GM18526 (cell line): ENCODE measurements around the gene SCRN1.

ENCODE experiments used
- POLR2A ChIP-seq: IDR thresholded peaks from 3 replicates; pipeline ENCODE4 v1.6.1; 2011; ENCODE audit not compliant: insufficient read length; ENCODE audit errors: extremely low read depth

Gene SCRN1

GRCh38 chr7:29896685-29897411 lies 92.8 kb downstream of the SCRN1 start:
- no peak for TF ChIP-seq POLR2A

GRCh38 chr7:29895559-29895958 lies 94.0 kb downstream of the SCRN1 start:
- no peak for TF ChIP-seq POLR2A

GRCh38 chr7:29894256-29894655 lies 95.3 kb downstream of the SCRN1 start:
- no peak for TF ChIP-seq POLR2A

GRCh38 chr7:29893351-29893965 lies 96.1 kb downstream of the SCRN1 start:
- TF ChIP-seq POLR2A, result no peak

GRCh38 chr7:29892231-29892630 lies 97.4 kb downstream of the SCRN1 start:
- no peak for TF ChIP-seq POLR2A

GRCh38 chr7:29891766-29892165 lies 97.8 kb downstream of the SCRN1 start:
- no peak for TF ChIP-seq POLR2A

GRCh38 chr7:29890251-29890650 lies 99.3 kb downstream of the SCRN1 start:
- no peak for TF ChIP-seq POLR2A

GRCh38 chr7:29889288-29889687 lies 100.3 kb downstream of the SCRN1 start:
- no peak for TF ChIP-seq POLR2A

- no peak for TF ChIP-seq POLR2A
Measured at GRCh38 chr7:29888006-29888405, 101.6 kb downstream of the SCRN1 start.

GRCh38 chr7:29886827-29887226 lies 102.8 kb downstream of the SCRN1 start:
- TF ChIP-seq POLR2A, result no peak

- TF ChIP-seq POLR2A, result no peak
Measured at GRCh38 chr7:29885626-29886025, 104.0 kb downstream of the SCRN1 start.

GRCh38 chr7:29884399-29885272 lies 105.0 kb downstream of the SCRN1 start:
- no peak for TF ChIP-seq POLR2A

GRCh38 chr7:29883462-29884398 lies 105.9 kb downstream of the SCRN1 start:
- TF ChIP-seq POLR2A, result no peak

GRCh38 chr7:29882481-29882880 lies 107.1 kb downstream of the SCRN1 start:
- TF ChIP-seq POLR2A, result no peak

GRCh38 chr7:29881724-29882123 lies 107.9 kb downstream of the SCRN1 start:
- no peak for TF ChIP-seq POLR2A
